Measurements from ENCODE around the gene NISCH. TPM values are rescaled to one million over a fixed set of nuclear protein-coding genes. Genes with fewer than 3 reads are reported as not detected.

NISCH gene
- polyA plus RNA-seq, 1 donor (not counting 4 experiments of a cell fraction or from before 2014, with no cell fraction given) = 48.1 TPM

DNA sequence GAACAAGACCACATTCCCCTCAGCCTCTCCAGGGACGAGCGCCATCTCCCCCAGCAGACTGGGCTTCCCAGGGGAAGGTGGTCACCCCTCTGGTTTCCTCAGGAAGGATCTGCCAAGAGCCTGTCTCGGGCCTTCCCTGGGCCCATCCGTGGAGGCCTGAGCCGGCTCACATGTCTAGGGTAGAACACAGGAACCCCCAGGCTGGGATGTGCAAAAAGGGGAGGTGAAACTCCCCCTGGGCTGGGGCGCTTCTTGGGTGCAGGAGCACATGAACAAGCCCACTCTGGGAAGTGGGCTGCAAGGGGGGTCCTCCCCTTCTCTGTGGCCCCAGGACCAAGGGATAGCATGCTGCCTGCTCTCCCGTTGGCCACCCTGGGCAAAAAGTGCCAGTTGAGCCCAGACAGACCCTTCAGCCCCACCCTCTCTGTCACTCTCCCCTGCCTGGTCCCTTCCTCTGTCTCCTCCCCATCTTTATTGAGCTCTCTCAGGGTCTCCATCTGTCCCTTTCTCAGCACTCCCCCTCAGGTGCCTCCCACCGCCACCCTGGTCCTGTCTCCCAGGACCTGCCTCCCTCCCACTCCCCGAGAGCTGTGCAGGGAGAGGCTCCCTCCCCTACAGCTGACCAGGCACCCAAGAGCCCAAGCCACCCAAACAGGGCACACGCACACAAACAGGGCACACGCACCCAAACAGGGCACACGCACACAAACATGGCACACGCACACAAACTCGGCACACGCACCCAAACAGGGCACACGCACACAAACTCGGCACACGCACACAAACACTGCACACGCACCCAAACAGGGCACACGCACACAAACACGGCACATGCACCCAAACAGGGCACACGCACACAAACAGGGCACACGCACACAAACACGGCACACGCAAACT lies 11.4 kb upstream of the NISCH start:
- Histone ChIP-seq H3K27ac (ENCODE audit: control insufficient read depth, insufficient read depth, low read length) (no peak overlapping the region), H3K9ac (ENCODE audit: control insufficient read depth, extremely low read depth, insufficient read depth, low read length) (no peak overlapping the region)
- no peak for FAIRE-seq

DNA sequence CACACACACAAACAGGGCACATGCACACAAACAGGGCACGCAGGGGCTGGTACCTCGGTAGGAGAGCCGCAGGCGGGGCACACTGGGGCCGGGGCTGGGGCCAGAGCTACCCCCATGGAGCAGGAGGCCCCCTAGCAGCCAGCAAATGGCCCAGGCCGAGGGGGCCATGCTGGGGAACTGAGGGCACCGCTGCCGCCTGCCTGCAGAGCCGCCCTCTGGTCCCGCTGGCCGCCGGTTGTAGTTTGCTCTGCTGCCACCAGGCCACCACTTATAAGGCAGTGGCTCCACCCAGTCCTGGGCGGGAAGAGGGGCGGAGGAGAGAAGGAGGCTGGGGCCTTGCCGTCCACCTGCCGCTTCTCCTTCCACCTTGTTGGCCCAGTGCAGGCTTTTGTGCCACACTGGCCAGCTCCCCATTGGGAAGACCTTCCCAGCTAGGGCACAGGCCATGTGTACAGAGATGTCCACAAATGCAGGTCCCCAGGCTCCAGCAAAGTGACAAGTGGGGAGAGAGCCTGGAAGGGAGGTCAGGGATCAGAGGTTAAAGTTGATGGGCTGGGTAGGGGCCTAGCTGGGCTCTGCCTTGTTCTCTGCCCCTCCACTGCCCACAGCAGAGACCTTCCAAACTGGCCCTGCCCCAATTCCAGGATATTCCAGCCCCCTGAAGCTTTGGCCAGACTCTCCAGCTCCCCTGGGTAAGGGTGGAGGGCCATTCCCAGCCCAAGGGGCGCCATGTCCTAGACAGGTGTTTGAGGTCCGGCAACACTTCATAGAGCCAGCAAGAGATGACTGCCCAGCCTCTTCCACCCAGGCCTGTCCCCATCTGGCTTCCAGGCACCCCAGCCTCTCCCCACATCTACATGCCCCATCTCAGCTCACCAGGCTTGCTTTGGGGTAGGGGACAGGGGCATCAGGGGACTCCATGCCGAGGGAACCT lies 10.3 kb upstream of the NISCH start, which contains the start of gene SEMA3G:
Gene SEMA3G, minus strand, starts transcription at position 244 of the 934 bp plus-strand sequence. Its CDS starts 76 bp downstream, at position 168.
- Histone ChIP-seq H4K20me1 (ENCODE audit: control insufficient read depth, extremely low read depth, insufficient read depth, low read length) (no peaks in the 10 kb centered on the region), H3K9me3 (ENCODE audit: control insufficient read depth, low read depth, low read length) (no peaks in the 10 kb centered on the region), H3K4me3 (ENCODE audit: control insufficient read depth in 2 of 3, extremely low read depth in 1 of 3, insufficient read depth in 2 of 3, low read depth in 1 of 3, low read length in 3 of 3) (no peak within 1 kb of the TSS), H3K9me1 (ENCODE audit: control insufficient read depth, extremely low read depth, insufficient read depth, low read length) (no peaks in the 10 kb centered on the region), H3K27me3 (ENCODE audit: control insufficient read depth, extremely low read depth, insufficient read depth, low read length) (no peaks in the 10 kb centered on the region), H3K79me2 (ENCODE audit: control insufficient read depth, insufficient read depth, low read length) (no peaks in the 10 kb centered on the region), H2AFZ (ENCODE audit: control insufficient read depth, low read length) (peak within 1 kb of the TSS; percentile 33), H3K27ac (ENCODE audit: control insufficient read depth, insufficient read depth, low read length) (no peak within 1 kb of the TSS), H3K36me3 (ENCODE audit: control insufficient read depth in 2 of 2, extremely low read depth in 1 of 2, insufficient read depth in 2 of 2, low read length in 2 of 2) (no peaks in the 10 kb centered on the region), H3K4me1 (ENCODE audit: control insufficient read depth, extremely low read depth, insufficient read depth, low read length) (peaks cover 3% of the 10 kb centered on the region), H3K4me2 (ENCODE audit: control insufficient read depth, extremely low read depth, insufficient read depth, low read depth, low read length) (peak within 1 kb of the TSS; percentile 27), H3K9ac (ENCODE audit: control insufficient read depth, extremely low read depth, insufficient read depth, low read length) (no peak within 1 kb of the TSS)
- DNase-seq (ENCODE audit: low read depth, low spot score) = no peak
- dilution Hi-C loops (cut with MboI; ENCODE audit: extremely low pct_ligation_motif_present, low sequenced_read_pairs) = no loop called here
- no peak for TF ChIP-seq EZH2 (IDR thresholded peaks at IDR 0.05; ENCODE audit: low read length)
- TF ChIP-seq, protein P1, sequence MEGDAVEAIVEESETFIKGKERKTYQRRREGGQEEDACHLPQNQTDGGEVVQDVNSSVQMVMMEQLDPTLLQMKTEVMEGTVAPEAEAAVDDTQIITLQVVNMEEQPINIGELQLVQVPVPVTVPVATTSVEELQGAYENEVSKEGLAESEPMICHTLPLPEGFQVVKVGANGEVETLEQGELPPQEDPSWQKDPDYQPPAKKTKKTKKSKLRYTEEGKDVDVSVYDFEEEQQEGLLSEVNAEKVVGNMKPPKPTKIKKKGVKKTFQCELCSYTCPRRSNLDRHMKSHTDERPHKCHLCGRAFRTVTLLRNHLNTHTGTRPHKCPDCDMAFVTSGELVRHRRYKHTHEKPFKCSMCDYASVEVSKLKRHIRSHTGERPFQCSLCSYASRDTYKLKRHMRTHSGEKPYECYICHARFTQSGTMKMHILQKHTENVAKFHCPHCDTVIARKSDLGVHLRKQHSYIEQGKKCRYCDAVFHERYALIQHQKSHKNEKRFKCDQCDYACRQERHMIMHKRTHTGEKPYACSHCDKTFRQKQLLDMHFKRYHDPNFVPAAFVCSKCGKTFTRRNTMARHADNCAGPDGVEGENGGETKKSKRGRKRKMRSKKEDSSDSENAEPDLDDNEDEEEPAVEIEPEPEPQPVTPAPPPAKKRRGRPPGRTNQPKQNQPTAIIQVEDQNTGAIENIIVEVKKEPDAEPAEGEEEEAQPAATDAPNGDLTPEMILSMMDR (optimal IDR thresholded peaks at IDR 0.05 in 1 of 3, IDR thresholded peaks at IDR 0.05 in 1 of 3, conservative IDR thresholded peaks at IDR 0.05 in 1 of 3; ENCODE audit: extremely low read depth in 1 of 3, insufficient read depth in 2 of 3, low read length in 3 of 3) = peak in 2 of 3 experiments; percentile 44 to 76
- FAIRE-seq = no peak

More for the DNA sequence above, 11.4 kb upstream of the NISCH start:
- Histone ChIP-seq H3K4me1 (ENCODE audit: control insufficient read depth, extremely low read depth, insufficient read depth, low read length) (no peaks in the 10 kb centered on the region), H4K20me1 (ENCODE audit: control insufficient read depth, extremely low read depth, insufficient read depth, low read length) (no peaks in the 10 kb centered on the region), H3K36me3 (ENCODE audit: control insufficient read depth in 2 of 2, extremely low read depth in 1 of 2, insufficient read depth in 2 of 2, low read length in 2 of 2) (no peaks in the 10 kb centered on the region), H3K27me3 (ENCODE audit: control insufficient read depth, extremely low read depth, insufficient read depth, low read length) (no peaks in the 10 kb centered on the region), H3K4me3 (ENCODE audit: control insufficient read depth in 2 of 3, extremely low read depth in 1 of 3, insufficient read depth in 2 of 3, low read depth in 1 of 3, low read length in 3 of 3) (no peak overlapping the region), H3K9me3 (ENCODE audit: control insufficient read depth, low read depth, low read length) (no peaks in the 10 kb centered on the region), H3K9me1 (ENCODE audit: control insufficient read depth, extremely low read depth, insufficient read depth, low read length) (no peaks in the 10 kb centered on the region), H2AFZ (ENCODE audit: control insufficient read depth, low read length) (no peak overlapping the region), H3K79me2 (ENCODE audit: control insufficient read depth, insufficient read depth, low read length) (no peaks in the 10 kb centered on the region), H3K4me2 (ENCODE audit: control insufficient read depth, extremely low read depth, insufficient read depth, low read depth, low read length) (no peak overlapping the region)
- no peak for TF ChIP-seq EZH2 (IDR thresholded peaks at IDR 0.05; ENCODE audit: low read length)
- TF ChIP-seq, protein P1 (optimal IDR thresholded peaks at IDR 0.05 in 1 of 3, IDR thresholded peaks at IDR 0.05 in 1 of 3, conservative IDR thresholded peaks at IDR 0.05 in 1 of 3; ENCODE audit: extremely low read depth in 1 of 3, insufficient read depth in 2 of 3, low read length in 3 of 3) = no peak
- DNase-seq (ENCODE audit: low read depth, low spot score) = no peak
- dilution Hi-C loops (cut with MboI; ENCODE audit: extremely low pct_ligation_motif_present, low sequenced_read_pairs) = no loop called here
